Stimulated activated naive CD8-positive, alpha-beta T cell treated with anti-CD3 and anti-CD28 coated beads, Interleukin-15, amount 100 ng/mL, for 72 hours (primary cell): ENCODE results near the gene COX7B2.
A peak's percentile ranks its signal among the peaks of the same experiment; 100 is the strongest.

ENCODE experiments used
- ATAC-seq: fragments of 150-1000 bp; cut with Tn5 transposase; 2 replicates; pipeline ENCODE4 v1.10.0; 2021; ENCODE audit warnings: mild to moderate bottlenecking, moderate library complexity
- DNase-seq, 2 donors: peaks; one replicate each; pipeline ENCODE4 v3.0.0; 2021 to 2022
- H3K27ac Mint-ChIP-seq, 2 donors: one replicate each; pipeline ENCODE4 v1.8.0; 2022; ENCODE audit warnings: mild to moderate bottlenecking in 2 of 2, mixed read lengths in 2 of 2, moderate library complexity in 2 of 2
- H3K27me3 Mint-ChIP-seq: one replicate; pipeline ENCODE4 v1.8.0; 2022; ENCODE audit warnings: mixed read lengths
- H3K4me1 Mint-ChIP-seq: one replicate; pipeline ENCODE4 v1.8.0; 2022; ENCODE audit warnings: mild to moderate bottlenecking, mixed read lengths
- H3K4me3 Mint-ChIP-seq, 2 donors: one replicate each; pipeline ENCODE4 v1.8.0; 2022; ENCODE audit warnings: mild to moderate bottlenecking in 2 of 2, mixed read lengths in 2 of 2, moderate library complexity in 1 of 2
- H3K9me3 Mint-ChIP-seq, 2 donors: one replicate each; pipeline ENCODE4 v1.8.0; 2022; ENCODE audit warnings: mixed read lengths in 2 of 2

Gene COX7B2

GRCh38 chr4:46927201-46927600 lies 18.2 kb upstream of the COX7B2 start:
- Mint-ChIP-seq H3K4me1 (no peaks in the 10 kb centered on the region), H3K27ac (no peak overlapping the region), H3K9me3 (no peaks in the 10 kb centered on the region), H3K4me3 (no peak overlapping the region), H3K27me3 (no peaks in the 10 kb centered on the region)
- DNase-seq: no peak
- no peak for ATAC-seq

DNA sequence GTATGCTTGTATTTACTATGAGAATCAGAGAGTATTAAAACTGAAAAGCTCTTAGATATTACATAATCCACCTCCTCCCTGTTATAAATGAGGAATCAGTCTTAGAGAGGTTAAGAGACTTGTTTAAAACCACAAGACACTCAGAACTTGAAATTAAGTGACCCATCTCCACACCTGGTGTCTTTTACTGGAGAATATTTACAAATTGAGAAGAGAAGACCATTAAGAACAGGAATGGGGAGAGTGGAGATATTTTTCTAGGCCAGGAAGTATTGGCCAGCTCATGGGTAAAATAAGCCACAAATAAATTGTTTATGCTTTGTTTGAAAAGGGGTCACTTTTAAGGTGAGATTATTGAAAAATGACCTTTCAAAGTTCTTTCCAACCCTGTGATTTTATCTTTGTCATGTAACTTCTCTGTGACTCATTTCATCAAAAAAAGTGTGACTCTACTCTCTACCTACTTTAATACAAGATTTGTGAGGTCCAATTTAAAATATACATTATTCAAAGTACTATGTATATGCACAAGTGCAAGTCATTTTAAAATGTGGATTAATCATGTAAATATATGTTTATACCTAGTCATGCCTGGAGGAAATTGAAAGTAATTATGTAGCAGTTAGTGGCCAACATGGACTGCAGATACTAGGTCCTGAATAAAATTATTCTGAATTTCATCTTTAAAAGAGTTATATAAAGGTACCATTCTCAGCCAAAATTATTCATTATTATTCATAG lies 15.9 kb upstream of the COX7B2 start:
- H3K4me1 Mint-ChIP-seq: no peaks in the 10 kb centered on the region
- no peaks in the 10 kb centered on the region for H3K27me3 Mint-ChIP-seq
- H3K27ac Mint-ChIP-seq: no peak overlapping the region
- DNase-seq (no peak), ATAC-seq (no peak)
- H3K4me3 Mint-ChIP-seq: no peak overlapping the region
- H3K9me3 Mint-ChIP-seq: no peaks in the 10 kb centered on the region

GRCh38 chr4:46922205-46922604 lies 13.2 kb upstream of the COX7B2 start:
- Mint-ChIP-seq H3K27ac (no peak overlapping the region), H3K9me3 (no peaks in the 10 kb centered on the region), H3K4me3 (no peak overlapping the region), H3K4me1 (no peaks in the 10 kb centered on the region), H3K27me3 (no peaks in the 10 kb centered on the region)
- no peak for ATAC-seq
- no peak for DNase-seq

DNA sequence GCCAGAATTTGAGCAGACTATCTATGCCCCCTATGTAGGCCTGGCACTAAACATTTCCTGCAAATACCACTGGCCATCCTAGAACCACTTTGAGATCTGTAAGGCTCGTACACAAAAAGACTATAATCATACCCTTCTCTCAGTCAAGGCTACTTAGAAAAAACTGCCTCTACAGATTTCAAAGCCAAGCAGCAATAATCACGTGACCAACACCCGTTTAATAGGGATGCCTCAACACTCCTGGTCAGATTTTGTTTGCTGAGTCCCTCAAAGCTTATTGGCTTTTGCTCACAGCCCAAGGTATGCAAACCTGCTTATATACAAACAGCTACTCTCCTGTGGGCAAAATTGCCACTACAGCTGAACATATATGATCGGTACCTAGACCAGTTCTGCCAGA lies 897 bp downstream of the COX7B2 start:
- Mint-ChIP-seq H3K9me3 (no peaks in the 10 kb centered on the region), H3K4me1 (no peaks in the 10 kb centered on the region), H3K4me3 (no peak overlapping the region), H3K27me3 (no peaks in the 10 kb centered on the region), H3K27ac (no peak overlapping the region)
- no peak for DNase-seq
- ATAC-seq: no peak

GRCh38 chr4:46900082-46900481 lies 9.0 kb downstream of the COX7B2 start:
- Mint-ChIP-seq H3K9me3 (no peaks in the 10 kb centered on the region), H3K4me1 (no peaks in the 10 kb centered on the region), H3K27ac (no peak overlapping the region), H3K4me3 (no peak overlapping the region), H3K27me3 (no peaks in the 10 kb centered on the region)
- DNase-seq (no peak), ATAC-seq (no peak)

GRCh38 chr4:46894826-46895225 lies 14.2 kb downstream of the COX7B2 start:
- Mint-ChIP-seq H3K4me1 (no peaks in the 10 kb centered on the region), H3K27me3 (no peaks in the 10 kb centered on the region), H3K4me3 (no peak overlapping the region), H3K9me3 (no peaks in the 10 kb centered on the region), H3K27ac (no peak overlapping the region)
- no peak for ATAC-seq
- no peak for DNase-seq

DNA sequence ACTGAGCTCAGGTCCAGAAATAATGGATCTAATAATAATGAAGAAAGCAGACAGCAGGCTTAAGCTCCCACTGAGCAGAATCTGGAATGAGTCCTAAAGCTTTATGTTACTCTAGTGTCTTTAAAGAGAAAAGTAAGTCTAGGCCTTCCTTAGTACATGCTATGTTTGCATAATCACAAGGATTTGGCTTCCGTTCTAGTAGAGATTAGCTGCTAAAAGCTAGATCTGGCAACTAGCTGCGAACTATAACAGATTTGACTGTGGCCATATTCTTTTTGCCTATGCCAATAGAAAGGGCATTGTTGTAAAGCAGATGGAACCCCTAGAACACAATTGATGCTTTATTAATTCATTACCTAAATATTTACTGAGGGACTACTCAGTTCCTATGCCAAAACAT lies 19.0 kb downstream of the COX7B2 start:
- H3K4me3 Mint-ChIP-seq: no peak overlapping the region
- H3K4me1 Mint-ChIP-seq: no peaks in the 10 kb centered on the region
- H3K27me3 Mint-ChIP-seq: no peaks in the 10 kb centered on the region
- H3K27ac Mint-ChIP-seq: no peak overlapping the region
- DNase-seq (no peak), ATAC-seq (no peak)
- peaks cover 0 to 6% of the 10 kb centered on the region in 2 donors for H3K9me3 Mint-ChIP-seq

DNA sequence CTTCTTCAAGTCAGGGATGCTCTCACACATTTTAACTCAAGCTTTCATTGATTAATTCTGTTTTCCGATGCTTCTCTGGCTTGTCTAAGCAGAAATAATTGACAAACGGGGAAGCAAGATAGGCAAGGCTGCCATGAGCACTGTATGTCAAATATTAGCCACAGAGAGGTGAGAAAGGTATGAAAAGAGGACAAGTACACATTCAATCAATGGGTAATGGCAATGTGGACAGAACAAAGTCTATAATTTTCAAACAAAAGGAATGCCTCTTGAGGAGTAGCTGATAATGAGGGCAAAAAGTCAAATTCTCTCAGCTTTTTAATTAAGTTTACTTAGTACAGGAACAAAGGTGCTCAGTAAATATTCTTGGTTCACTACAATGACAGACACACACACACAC lies 19.6 kb downstream of the COX7B2 start:
- no peaks in the 10 kb centered on the region for H3K4me1 Mint-ChIP-seq
- H3K9me3 Mint-ChIP-seq: peaks cover 0 to 6% of the 10 kb centered on the region in 2 donors
- ATAC-seq (no peak), DNase-seq (no peak)
- no peaks in the 10 kb centered on the region for H3K27me3 Mint-ChIP-seq
- no peak overlapping the region for H3K4me3 Mint-ChIP-seq
- H3K27ac Mint-ChIP-seq: no peak overlapping the region

DNA sequence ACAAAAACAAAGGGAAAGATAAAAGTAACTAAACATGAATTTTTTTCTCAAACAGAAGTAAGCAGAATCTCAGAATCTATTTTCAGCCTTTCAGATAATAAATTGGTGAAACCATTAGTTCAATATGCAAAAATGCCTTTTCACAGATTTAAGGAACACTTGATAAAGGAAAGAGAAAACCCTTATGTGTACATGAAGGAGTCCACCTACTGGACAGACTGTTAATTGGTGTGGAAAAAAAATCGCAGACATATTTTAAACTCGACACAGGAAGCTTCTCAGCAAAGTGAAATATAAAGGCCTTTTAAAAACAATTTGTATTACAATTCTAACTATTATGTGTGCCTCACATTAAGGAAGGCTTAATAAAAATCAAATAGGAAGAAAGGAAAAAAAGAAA lies 22.3 kb downstream of the COX7B2 start:
- H3K4me3 Mint-ChIP-seq: no peak overlapping the region
- H3K27me3 Mint-ChIP-seq: no peaks in the 10 kb centered on the region
- no peaks in the 10 kb centered on the region for H3K4me1 Mint-ChIP-seq
- no peak overlapping the region for H3K27ac Mint-ChIP-seq
- peaks cover 0 to 6% of the 10 kb centered on the region in 2 donors for H3K9me3 Mint-ChIP-seq
- no peak for ATAC-seq
- DNase-seq: no peak

GRCh38 chr4:46878641-46879040 lies 30.4 kb downstream of the COX7B2 start:
- H3K4me1 Mint-ChIP-seq: no peaks in the 10 kb centered on the region
- H3K27me3 Mint-ChIP-seq: no peaks in the 10 kb centered on the region
- H3K27ac Mint-ChIP-seq: no peak overlapping the region
- ATAC-seq: no peak
- DNase-seq: no peak
- no peak overlapping the region for H3K4me3 Mint-ChIP-seq
- H3K9me3 Mint-ChIP-seq: no peaks in the 10 kb centered on the region

- Mint-ChIP-seq H3K4me3 (no peak overlapping the region), H3K27me3 (no peaks in the 10 kb centered on the region), H3K4me1 (no peaks in the 10 kb centered on the region), H3K27ac (no peak overlapping the region), H3K9me3 (no peaks in the 10 kb centered on the region)
- ATAC-seq: no peak
- DNase-seq: no peak
These were observed 34.2 kb downstream of the COX7B2 start for GRCh38 chr4:46874811-46875210.

- no peak overlapping the region for H3K4me3 Mint-ChIP-seq
- H3K4me1 Mint-ChIP-seq: no peaks in the 10 kb centered on the region
- no peak for DNase-seq
- no peak for ATAC-seq
- H3K9me3 Mint-ChIP-seq: no peaks in the 10 kb centered on the region
- H3K27ac Mint-ChIP-seq: no peak overlapping the region
- H3K27me3 Mint-ChIP-seq: no peaks in the 10 kb centered on the region
These were observed 38.6 kb downstream of the COX7B2 start for GRCh38 chr4:46870411-46870810.

GRCh38 chr4:46856333-46856732 lies 52.7 kb downstream of the COX7B2 start:
- Mint-ChIP-seq H3K4me3 (no peak overlapping the region), H3K9me3 (no peaks in the 10 kb centered on the region), H3K4me1 (no peaks in the 10 kb centered on the region), H3K27me3 (no peaks in the 10 kb centered on the region), H3K27ac (no peak overlapping the region)
- ATAC-seq (no peak), DNase-seq (no peak)

DNA sequence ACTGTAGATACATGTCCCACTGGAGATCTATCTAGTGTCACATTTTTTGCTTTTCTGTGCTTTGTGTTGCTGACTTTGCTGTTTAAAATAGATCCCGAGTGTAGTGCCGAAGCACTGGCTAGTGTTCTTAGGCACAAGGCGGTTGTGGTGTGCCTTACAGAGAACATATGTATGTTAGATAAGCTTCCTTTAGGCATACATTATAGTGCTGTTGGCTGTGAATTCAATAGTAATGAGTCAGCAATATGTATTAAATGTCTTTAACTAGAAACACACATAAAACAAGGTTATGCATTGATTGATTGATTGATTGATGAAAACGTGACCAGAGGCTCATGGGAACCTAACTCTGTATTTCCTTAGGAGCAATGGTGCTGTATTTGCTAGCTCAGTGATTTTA lies 56.2 kb downstream of the COX7B2 start:
- ATAC-seq (no peak), DNase-seq (no peak)
- no peaks in the 10 kb centered on the region for H3K27me3 Mint-ChIP-seq
- H3K4me1 Mint-ChIP-seq: no peaks in the 10 kb centered on the region
- H3K27ac Mint-ChIP-seq: no peak overlapping the region
- H3K9me3 Mint-ChIP-seq: no peaks in the 10 kb centered on the region
- H3K4me3 Mint-ChIP-seq: no peak overlapping the region

- H3K27me3 Mint-ChIP-seq: peaks cover 10% of the 10 kb centered on the region
- H3K27ac Mint-ChIP-seq: no peak overlapping the region
- DNase-seq (no peak), ATAC-seq (no peak)
- H3K9me3 Mint-ChIP-seq: no peaks in the 10 kb centered on the region
- no peak overlapping the region for H3K4me3 Mint-ChIP-seq
- no peaks in the 10 kb centered on the region for H3K4me1 Mint-ChIP-seq
These were observed 59.0 kb downstream of the COX7B2 start for GRCh38 chr4:46850026-46850425.

- no peaks in the 10 kb centered on the region for H3K9me3 Mint-ChIP-seq
- ATAC-seq (no peak), DNase-seq (peak; percentile 36 to 38)
- H3K4me3 Mint-ChIP-seq: no peak overlapping the region
- H3K4me1 Mint-ChIP-seq: no peaks in the 10 kb centered on the region
- no peak overlapping the region for H3K27ac Mint-ChIP-seq
- H3K27me3 Mint-ChIP-seq: peaks cover 10% of the 10 kb centered on the region
These were observed 64.6 kb downstream of the COX7B2 start for GRCh38 chr4:46844325-46844917.

GRCh38 chr4:46839128-46839527 lies 69.9 kb downstream of the COX7B2 start:
- Mint-ChIP-seq H3K27ac (no peak overlapping the region), H3K9me3 (no peaks in the 10 kb centered on the region), H3K27me3 (no peaks in the 10 kb centered on the region), H3K4me3 (no peak overlapping the region), H3K4me1 (no peaks in the 10 kb centered on the region)
- ATAC-seq (no peak), DNase-seq (no peak)
